Activated CD4-positive, alpha-beta T cell treated with anti-CD3 and anti-CD28 coated beads for 4 hours (primary cell): ENCODE measurements around the gene DNAJC25.

Source experiments
- DNase-seq, 2 donors: peaks; one replicate each; pipeline ENCODE4 v3.0.0-alpha.2; 2020

The DNAJC25 gene

DNA sequence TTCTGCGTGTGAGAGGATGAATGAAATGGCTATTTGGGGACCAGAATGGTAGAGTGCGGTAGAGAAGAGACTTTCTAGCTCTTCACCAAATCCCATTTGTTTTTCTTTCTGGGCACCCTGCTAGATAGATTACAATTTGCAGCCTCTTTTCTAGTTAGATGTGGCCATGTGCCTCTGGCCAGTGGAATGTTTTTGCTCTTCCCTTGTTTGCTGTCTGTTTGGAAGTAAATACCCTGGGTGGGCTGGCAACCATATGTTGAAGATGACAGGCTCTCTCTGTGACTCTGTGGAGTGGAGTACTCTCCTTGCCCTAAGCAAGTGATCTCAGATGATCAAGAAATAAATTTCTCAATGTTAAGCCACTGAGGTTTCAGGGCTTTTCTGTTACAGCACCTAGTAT is 43.2 kb downstream of the DNAJC25 start:
- no peak for DNase-seq

DNA sequence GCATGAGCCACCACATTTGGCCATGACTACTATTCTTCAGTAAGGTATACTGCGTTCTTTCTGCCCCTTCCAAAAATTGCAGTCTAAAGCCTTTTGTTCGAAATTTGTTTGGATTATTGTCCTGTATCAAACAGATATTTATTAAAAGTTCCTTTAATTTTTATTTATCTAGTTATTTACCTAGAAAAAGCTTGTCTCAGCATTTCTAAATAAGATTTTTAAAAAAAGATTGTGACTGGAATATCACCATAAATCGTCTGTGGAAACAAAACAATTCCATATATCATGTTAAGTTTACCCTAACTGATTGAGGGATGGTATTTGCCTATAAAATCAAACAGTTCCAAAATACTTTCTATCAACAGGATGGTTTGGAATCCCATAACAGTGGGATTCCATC is 45.0 kb downstream of the DNAJC25 start:
- no peak for DNase-seq

GRCh38 chr9:111678293-111678692 is 47.2 kb downstream of the DNAJC25 start:
- no peak for DNase-seq

GRCh38 chr9:111679199-111679598 is 48.1 kb downstream of the DNAJC25 start:
- DNase-seq = no peak

DNA sequence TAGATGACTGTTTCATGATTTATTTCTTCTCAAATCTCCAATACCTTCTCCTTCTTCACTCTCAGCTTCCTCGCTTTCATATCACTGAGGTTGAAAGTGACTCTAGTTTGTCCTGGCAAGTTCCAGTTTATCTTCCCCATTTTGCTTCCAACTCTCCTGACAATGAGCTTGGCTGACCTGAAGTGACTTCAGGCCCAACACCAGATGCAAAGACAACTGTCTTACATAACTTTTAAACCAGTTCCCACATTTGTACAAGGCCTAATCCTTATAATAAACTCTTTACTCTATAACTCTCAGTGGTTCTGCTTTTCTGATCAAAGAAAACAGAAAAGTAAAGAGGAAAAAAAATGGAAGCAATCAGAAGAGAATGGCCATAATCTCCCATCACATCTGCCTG is 52.3 kb downstream of the DNAJC25 start:
- DNase-seq = no peak

GRCh38 chr9:111691672-111692329 is 60.7 kb downstream of the DNAJC25 start:
- no peak for DNase-seq

DNA sequence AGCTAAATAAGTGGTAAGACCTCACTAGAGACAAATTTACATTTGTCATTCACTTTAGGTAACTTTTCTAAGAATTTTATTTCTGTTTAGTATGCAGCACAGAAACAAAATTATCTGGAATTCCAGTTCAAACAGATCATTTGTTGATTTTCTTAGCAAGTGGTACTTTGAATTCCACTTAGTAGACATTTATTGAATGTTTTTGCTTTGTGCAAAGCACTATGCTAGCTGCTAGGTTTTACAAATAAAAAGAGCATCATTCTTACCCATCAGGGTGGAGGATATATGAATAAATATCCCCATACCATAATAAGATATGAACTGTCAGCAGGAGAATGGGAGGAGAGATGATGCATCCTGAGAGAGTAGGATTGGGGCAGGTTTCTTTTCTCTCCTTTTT is 65.7 kb downstream of the DNAJC25 start:
- DNase-seq = no peak

- DNase-seq = no peak
Observed at GRCh38 chr9:111700776-111701175, 69.6 kb downstream of the DNAJC25 start.
